Measurements from ENCODE around the gene DNAH8.
A peak's percentile ranks its signal among the peaks of the same experiment; 100 is the strongest.

Gene DNAH8

DNA sequence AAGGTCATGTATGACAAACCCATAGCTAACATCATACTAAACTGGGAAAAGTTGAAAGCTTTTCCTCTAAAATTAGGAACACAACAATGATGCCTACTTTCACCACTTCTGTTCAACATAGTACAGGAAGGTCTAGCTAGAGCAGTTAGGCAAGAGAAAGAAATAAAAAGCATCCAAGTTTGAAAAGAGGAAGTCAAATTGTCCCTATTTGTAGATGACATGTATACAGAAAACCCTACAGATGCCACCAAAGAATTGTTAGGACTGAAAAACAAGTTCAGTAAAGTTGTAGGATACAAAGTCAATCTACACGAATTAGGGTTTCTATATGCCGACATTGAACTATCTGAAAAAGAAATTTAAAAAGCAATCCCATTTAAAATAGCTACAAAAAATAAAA is 244.0 kb downstream of the DNAH8 start:
- Histone ChIP-seq H3K36me3 (replicated peaks; ENCODE audit: low read depth, low read length) (no peaks in the 10 kb centered on the region), H3K9me3 (ENCODE audit: insufficient read depth, low read length) (no peaks in the 10 kb centered on the region), H3K27me3 (ENCODE audit: low read depth, low read length) (peaks cover 12% of the 10 kb centered on the region; the same call in 1 of the 2 replicates), H3K4me2 (ENCODE audit: low read length) (no peak overlapping the region), H4K20me1 (ENCODE audit: insufficient read depth, low read length) (no peaks in the 10 kb centered on the region), H3K4me3 (ENCODE audit: low read length) (no peak overlapping the region), H3K27ac (ENCODE audit: low read length) (no peak overlapping the region), H2AFZ (ENCODE audit: low read depth, low read length) (no peak overlapping the region), H3K9ac (ENCODE audit: low read length) (no peak overlapping the region), H3K79me2 (ENCODE audit: low read length) (no peaks in the 10 kb centered on the region), H3K4me1 (ENCODE audit: low read length) (no peaks in the 10 kb centered on the region)
- TF ChIP-seq, protein P1, sequence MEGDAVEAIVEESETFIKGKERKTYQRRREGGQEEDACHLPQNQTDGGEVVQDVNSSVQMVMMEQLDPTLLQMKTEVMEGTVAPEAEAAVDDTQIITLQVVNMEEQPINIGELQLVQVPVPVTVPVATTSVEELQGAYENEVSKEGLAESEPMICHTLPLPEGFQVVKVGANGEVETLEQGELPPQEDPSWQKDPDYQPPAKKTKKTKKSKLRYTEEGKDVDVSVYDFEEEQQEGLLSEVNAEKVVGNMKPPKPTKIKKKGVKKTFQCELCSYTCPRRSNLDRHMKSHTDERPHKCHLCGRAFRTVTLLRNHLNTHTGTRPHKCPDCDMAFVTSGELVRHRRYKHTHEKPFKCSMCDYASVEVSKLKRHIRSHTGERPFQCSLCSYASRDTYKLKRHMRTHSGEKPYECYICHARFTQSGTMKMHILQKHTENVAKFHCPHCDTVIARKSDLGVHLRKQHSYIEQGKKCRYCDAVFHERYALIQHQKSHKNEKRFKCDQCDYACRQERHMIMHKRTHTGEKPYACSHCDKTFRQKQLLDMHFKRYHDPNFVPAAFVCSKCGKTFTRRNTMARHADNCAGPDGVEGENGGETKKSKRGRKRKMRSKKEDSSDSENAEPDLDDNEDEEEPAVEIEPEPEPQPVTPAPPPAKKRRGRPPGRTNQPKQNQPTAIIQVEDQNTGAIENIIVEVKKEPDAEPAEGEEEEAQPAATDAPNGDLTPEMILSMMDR (IDR thresholded peaks at IDR 0.05; ENCODE audit: low read depth, low read length): no peak
- TF ChIP-seq EZH2phosphoT487 (IDR thresholded peaks at IDR 0.05; ENCODE audit: low read depth): no peak

DNA sequence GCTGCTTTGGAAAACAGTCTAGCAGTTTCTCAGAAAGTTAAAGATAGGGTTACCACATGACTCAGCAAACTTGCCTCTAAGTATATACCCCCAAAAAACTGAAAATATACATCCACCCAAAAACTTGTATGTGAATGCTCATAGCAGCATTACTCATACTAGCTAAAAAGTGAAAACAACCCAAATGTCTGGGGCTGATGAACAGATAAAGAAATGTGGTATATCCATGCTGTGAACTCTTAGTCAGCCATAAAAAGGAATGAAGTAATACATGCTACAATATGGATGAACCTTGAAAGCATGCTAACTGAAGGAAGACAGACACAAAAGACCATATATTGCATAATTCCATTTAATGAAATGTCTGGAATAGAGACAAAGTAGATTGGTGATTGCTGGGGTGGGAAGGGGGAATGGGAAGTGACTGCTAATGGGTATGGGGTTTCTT is 253.6 kb downstream of the DNAH8 start:
- no peak for TF ChIP-seq EZH2phosphoT487 (IDR thresholded peaks at IDR 0.05; ENCODE audit: low read depth)
- TF ChIP-seq, protein P1 (IDR thresholded peaks at IDR 0.05; ENCODE audit: low read depth, low read length): no peak
- no peaks in the 10 kb centered on the region for H3K36me3 ChIP-seq (replicated peaks; ENCODE audit: low read depth, low read length)
- H3K27ac ChIP-seq (ENCODE audit: low read length): no peak overlapping the region
- no peak overlapping the region for H3K9ac ChIP-seq (ENCODE audit: low read length)
- no peak overlapping the region for H3K4me2 ChIP-seq (ENCODE audit: low read length)
- no peaks in the 10 kb centered on the region for H3K79me2 ChIP-seq (ENCODE audit: low read length)
- H3K9me3 ChIP-seq (ENCODE audit: insufficient read depth, low read length): no peaks in the 10 kb centered on the region
- H3K27me3 ChIP-seq (ENCODE audit: low read depth, low read length): peaks cover 36% of the 10 kb centered on the region
- H3K4me1 ChIP-seq (ENCODE audit: low read length): no peaks in the 10 kb centered on the region
- no peak overlapping the region for H2AFZ ChIP-seq (ENCODE audit: low read depth, low read length)
- no peak overlapping the region for H3K4me3 ChIP-seq (ENCODE audit: low read length)
- H4K20me1 ChIP-seq (ENCODE audit: insufficient read depth, low read length): no peaks in the 10 kb centered on the region

DNA sequence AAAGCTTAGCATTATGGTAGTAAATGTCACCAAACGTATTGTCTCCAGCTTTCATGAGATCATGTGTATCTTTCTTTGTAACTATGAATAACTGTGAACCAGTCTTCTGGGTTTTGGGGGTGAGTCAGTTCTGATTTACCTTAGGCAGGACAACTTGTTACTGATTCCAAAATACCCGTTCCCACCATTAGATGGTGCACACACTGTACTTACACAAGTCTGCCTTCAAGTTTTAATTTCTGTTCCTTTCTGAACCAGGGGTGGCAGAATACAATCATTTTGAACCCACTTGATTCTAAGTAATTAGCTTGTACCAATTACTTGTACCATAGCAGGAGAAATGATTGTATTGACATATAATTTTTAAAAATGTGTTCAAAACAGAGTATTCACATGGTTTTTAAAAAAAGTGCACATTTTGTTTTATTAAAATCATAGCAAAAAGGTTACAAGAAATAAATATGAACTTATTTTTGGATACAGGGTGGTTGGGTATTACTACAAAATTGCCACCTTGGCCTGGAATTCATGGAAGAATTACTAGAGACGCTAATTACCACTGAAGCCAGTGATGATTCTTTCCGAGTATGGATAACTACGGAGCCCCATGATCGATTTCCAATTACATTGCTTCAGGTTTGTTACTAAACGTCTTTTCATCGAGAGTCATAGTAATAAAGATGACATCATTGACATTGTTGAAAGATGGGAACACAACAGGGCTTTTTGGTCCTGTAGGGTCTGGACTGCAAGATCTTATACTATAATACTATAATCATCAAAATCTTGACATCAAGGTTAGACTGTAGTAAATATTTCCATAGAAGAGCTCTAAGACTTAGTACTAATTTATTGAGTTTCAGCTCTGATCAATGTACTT is 258.3 kb downstream of the DNAH8 start:
- Histone ChIP-seq H3K4me1 (ENCODE audit: low read length) (no peaks in the 10 kb centered on the region), H3K4me3 (ENCODE audit: low read length) (no peak overlapping the region), H3K9ac (ENCODE audit: low read length) (no peak overlapping the region), H3K9me3 (ENCODE audit: insufficient read depth, low read length) (no peaks in the 10 kb centered on the region), H4K20me1 (ENCODE audit: insufficient read depth, low read length) (no peaks in the 10 kb centered on the region), H3K27me3 (ENCODE audit: low read depth, low read length) (peaks cover 50% of the 10 kb centered on the region), H3K79me2 (ENCODE audit: low read length) (no peaks in the 10 kb centered on the region), H2AFZ (ENCODE audit: low read depth, low read length) (no peak overlapping the region), H3K36me3 (replicated peaks; ENCODE audit: low read depth, low read length) (no peaks in the 10 kb centered on the region), H3K4me2 (ENCODE audit: low read length) (no peak overlapping the region), H3K27ac (ENCODE audit: low read length) (no peak overlapping the region)
- TF ChIP-seq, protein P1 (IDR thresholded peaks at IDR 0.05; ENCODE audit: low read depth, low read length): peak; percentile 89
- TF ChIP-seq EZH2phosphoT487 (IDR thresholded peaks at IDR 0.05; ENCODE audit: low read depth): no peak

DNA sequence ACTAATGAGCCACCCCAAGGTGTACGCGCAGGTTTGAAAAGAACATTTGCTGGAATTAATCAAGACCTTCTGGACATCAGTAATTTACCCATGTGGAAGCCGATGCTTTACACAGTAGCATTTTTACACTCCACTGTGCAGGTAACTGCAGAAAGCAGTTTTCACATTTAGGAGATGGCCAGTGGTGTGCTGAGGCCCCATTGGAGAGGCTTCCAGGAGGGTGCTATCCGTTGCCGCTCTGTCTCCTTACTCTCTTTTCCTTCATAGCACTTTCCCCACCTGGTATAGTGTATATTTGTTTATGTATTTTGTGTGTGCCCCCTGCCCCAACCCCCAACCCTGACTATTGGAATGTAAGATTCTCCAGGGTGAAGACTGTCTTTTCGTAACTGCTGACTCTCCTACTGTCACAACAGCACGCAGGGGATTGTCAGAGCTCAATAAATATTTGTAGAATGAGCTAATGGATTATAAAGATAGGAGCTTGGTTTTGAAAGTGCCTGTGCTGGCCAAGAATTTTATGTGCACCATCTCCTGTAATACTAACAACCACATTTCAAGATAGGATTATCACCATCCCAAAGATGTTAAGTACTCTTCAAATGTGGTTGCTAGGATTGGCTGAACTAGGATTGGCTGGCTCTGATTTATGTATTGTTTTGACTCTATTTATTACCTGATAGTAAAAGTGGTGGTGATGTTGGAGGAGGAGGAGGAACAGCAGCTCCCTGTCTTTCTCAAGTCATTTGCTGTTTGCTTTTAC is 259.5 kb downstream of the DNAH8 start:
- Histone ChIP-seq H3K79me2 (ENCODE audit: low read length) (no peaks in the 10 kb centered on the region), H4K20me1 (ENCODE audit: insufficient read depth, low read length) (no peaks in the 10 kb centered on the region), H3K9me3 (ENCODE audit: insufficient read depth, low read length) (no peaks in the 10 kb centered on the region), H3K4me2 (ENCODE audit: low read length) (no peak overlapping the region), H3K27me3 (ENCODE audit: low read depth, low read length) (peaks cover 60% of the 10 kb centered on the region), H3K27ac (ENCODE audit: low read length) (no peak overlapping the region), H3K9ac (ENCODE audit: low read length) (no peak overlapping the region), H3K4me3 (ENCODE audit: low read length) (no peak overlapping the region), H2AFZ (ENCODE audit: low read depth, low read length) (no peak overlapping the region), H3K4me1 (ENCODE audit: low read length) (no peaks in the 10 kb centered on the region), H3K36me3 (replicated peaks; ENCODE audit: low read depth, low read length) (no peaks in the 10 kb centered on the region)
- TF ChIP-seq, protein P1 (IDR thresholded peaks at IDR 0.05; ENCODE audit: low read depth, low read length): no peak
- no peak for TF ChIP-seq EZH2phosphoT487 (IDR thresholded peaks at IDR 0.05; ENCODE audit: low read depth)

All from OCI-LY3 (cell line).